KOPT-K1 (cell line): ENCODE data around the gene TTC28.

Experiments used
- H3K27ac ChIP-seq: fragments of 200-600 bp; sonication (generic); 2 replicates; pipeline ENCODE4 v1.5.1; 2016; ENCODE audit warnings: antibody characterized with exemption, mild to moderate bottlenecking, low read depth, low read length; ENCODE audit not compliant: poor library complexity, severe bottlenecking
- H3K36me3 ChIP-seq: fragments of 200-600 bp; sonication (generic); 2 replicates; pipeline ENCODE4 v1.5.1; 2017; ENCODE audit warnings: antibody characterized with exemption, mild to moderate bottlenecking, low read length, moderate library complexity; ENCODE audit not compliant: insufficient read depth
- H3K9me3 ChIP-seq: fragments of 200-600 bp; sonication (generic); 2 replicates; pipeline ENCODE4 v1.5.1; 2017; ENCODE audit warnings: antibody characterized with exemption, low read length, mild to moderate bottlenecking; ENCODE audit not compliant: insufficient read depth, poor library complexity, severe bottlenecking

The TTC28 gene

DNA sequence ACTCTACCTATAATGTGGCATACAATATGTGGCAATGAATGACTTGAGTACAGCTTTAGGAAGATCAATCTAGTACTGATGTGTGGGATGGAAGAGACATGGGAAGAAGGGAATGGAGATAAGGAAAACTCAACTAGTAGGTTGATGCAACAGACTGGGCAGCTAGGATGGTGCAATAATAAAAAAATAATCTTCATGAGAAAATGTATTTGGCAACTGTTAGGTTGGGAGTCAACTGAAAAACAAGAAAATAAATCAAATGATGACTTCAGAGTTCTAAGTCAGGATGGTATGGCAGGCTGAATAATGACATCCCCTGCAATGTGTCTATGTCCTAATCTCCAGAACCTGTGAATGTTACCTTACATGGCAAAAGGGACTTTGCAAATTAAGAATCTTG is 523.8 kb downstream of the TTC28 start:
- peaks cover 8% of the 10 kb centered on the region for H3K9me3 ChIP-seq
- no peaks in the 10 kb centered on the region for H3K36me3 ChIP-seq
- no peak overlapping the region for H3K27ac ChIP-seq

DNA sequence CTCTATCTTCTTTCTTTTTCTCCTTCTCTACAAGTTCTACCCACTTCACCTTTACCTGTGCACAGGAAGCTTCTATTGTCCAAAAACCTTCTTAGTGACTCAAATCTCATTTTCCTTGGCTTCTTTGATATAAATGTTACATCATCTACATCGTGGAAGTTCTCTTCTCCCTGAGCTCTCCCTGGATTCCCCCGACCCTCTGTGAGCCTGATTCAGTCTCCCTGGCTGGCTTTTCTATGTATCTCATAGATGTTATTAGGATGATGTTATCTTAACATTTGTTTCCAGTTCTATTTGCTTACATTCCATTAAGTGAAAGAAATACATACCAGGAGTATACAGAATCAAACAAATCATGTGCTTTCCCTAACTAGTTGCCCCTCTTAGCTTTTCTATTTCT is 524.8 kb downstream of the TTC28 start:
- Histone ChIP-seq H3K36me3 (no peaks in the 10 kb centered on the region), H3K27ac (no peak overlapping the region), H3K9me3 (peaks cover 8% of the 10 kb centered on the region)

DNA sequence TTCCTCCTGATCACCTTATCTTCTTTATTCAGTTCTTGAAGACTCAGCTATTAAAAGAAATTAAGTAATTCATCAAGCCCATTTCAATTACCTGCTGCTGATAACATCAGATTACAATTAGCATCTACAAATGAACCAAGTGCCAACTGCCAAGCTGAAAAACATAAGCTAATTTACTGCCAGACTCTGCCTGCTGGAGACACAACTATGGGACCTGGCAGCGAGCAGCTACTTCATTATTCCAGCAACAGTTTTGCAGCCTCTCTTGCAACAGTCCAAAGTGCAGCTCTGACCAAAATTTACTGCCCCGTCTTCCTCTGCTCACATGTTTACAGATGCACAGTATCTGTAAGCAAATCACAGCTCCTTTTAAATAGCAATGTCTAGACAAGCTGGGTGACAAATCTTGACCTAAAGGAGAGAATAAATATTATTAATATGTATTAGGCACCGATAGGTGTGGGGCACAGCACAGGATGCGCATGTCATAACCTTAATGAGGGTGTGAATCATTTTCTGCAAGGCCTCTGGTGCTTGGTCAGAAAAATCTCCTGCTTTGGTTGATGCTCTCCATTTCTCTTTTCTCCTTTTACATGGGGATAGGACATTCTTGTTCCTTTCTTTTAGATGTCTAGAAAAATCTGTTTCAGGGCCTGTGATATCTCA is 528.4 kb downstream of the TTC28 start:
- no peaks in the 10 kb centered on the region for H3K36me3 ChIP-seq
- H3K9me3 ChIP-seq, result no peaks in the 10 kb centered on the region
- H3K27ac ChIP-seq, result no peak overlapping the region

DNA sequence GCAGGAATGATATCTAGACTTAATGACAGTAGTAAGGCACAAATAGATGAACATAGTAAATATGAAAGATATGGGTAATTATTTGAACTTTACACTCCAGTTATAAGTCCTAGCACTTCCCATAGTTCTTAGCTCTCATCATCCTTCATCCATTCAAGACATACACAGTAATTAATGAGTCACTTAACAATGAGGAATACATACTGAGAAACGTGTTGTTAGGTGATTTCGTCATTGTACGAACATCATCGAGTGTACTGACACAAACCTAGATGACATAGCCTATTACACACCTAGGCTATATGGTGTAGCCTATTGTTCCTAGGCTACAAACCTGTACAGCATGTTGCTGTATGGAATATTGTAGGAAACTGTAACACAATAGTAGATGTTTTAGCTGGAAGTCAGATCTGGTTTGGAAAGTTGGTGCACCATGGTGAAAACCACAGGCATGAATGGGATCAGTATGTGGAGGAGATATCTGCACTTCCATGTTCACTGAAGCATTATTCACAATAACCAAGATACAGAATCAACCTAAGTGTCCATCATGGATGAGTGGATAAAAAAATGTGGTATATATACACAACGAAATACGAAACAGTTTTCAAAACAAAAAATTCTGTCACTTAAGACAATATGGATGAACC is 530.7 kb downstream of the TTC28 start:
- no peak overlapping the region for H3K27ac ChIP-seq
- H3K36me3 ChIP-seq, result no peaks in the 10 kb centered on the region
- H3K9me3 ChIP-seq, result no peaks in the 10 kb centered on the region

DNA sequence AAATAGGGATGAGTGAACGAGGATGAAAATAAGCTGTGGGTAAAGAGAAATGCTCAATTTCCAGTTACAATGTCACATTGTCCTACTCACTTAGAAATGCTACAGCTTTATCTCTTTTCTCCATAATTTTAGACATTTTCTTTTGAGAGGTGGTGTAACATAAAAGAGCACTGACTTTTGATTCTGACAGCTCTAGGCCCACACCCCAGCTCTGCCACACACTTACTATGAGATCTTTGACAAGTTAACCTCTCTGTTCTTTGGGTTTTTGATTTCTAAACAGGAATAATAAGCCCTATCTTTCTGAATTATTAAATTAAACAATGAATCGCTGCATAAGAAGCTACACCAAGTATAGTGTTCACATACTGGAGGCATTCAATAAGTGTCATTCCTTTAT is 532.2 kb downstream of the TTC28 start:
- Histone ChIP-seq H3K9me3 (no peaks in the 10 kb centered on the region), H3K27ac (no peak overlapping the region), H3K36me3 (no peaks in the 10 kb centered on the region)

DNA sequence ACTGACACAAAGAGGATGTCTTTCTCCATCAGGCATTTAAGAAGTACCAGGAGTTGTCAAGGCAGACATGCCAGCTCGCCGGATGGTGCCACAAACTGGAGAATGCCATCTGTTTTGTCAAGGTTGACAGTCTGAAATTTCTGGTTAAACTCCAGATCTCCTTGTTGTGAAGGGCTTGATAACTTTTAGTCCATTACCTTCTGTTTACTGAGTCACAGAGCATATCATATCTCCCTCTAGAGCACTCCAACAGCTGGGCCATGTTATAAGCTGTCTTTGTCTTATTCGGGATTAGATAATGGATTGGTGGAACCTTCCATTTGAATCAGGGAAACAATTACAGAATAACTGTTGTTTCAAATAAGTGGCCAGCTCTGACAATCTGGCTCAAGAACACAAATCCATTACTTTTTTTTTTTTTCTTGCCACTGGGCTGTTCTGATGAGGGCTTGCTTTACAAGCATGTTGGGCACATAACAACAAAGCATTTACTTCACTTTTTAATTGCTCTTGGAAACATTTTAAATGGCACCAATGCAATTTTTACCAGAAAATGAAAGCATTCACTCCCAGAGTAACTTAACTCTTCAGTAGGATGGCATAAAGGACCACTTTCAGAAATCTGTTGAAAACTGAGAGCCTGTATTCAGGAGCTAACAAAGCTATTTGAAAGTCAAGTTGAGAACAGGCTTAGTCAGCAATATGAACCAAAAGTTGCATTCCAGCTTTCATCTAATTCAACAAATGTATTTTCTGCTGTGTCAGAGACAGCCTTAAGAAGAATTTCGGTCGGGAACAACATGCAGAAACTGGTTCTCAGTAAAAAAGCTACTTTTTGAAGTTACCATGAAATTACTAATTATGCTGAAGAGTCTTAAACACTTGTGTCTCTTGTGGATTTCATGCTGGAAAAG is 533.0 kb downstream of the TTC28 start:
- Histone ChIP-seq H3K27ac (no peak overlapping the region), H3K9me3 (no peaks in the 10 kb centered on the region), H3K36me3 (no peaks in the 10 kb centered on the region)

DNA sequence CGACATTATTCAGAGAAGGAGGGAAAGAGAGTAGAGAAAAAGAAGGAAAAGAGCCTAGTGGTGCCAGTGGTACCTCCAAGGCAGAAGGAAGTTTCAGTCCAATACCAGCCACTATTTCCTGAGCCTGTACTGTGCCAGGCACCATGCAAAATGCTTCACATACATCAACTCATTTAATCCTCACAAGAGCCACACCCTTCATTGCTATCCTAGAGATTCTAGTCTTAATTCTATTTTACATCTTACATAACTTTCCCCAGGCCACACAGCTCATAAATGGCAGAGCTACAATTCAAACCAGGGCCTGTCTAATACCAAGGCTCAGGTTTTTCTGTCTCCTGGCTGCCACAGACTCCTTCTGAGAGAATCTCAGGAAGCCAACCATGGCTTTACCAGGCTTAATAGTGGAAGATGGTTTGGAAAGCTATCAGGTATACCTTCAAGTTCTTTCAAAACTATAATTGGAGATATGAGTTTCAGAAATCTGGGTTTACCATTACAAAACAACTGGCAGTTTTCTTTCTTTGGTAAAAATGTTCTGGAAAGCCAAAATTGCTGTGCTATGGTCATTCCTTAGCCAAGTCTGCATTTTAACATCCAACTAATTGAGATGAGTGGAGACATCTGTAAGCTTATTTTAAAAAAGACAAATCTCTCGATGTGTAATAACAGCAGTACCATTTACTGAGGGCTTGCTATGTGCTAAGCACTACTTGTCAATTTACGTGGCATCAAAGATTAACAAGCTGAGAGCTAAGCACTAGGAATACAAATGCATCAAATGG is 535.5 kb downstream of the TTC28 start:
- H3K9me3 ChIP-seq, result no peaks in the 10 kb centered on the region
- no peak overlapping the region for H3K27ac ChIP-seq
- no peaks in the 10 kb centered on the region for H3K36me3 ChIP-seq

DNA sequence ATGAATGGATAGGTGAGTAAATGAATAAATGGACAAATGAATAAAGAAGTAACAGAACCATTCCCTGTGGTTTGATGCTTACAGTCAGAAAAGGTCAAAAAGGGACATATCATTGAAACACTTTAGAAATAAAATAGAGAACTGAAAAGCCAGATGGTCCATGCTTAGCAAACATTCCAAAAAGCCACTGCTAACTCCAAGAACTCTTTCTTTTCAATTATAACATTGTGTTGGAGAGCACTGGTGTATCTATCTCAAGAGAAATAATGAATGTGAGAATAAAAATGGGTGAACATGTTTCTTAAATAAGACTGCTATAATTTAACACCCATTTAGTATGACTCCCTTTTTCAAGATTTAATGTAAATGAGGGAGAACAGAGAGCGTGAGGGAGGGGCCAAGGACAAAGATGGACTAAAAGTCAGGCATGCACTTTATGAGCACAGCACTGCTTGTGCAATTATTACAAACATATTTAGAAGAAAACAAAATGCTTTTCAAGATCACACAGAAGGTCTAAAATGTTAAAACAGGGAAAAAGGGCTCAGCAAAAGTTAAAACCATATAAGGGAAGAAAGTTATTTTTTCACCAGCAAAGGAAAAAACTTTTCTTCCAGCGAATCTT is 536.3 kb downstream of the TTC28 start:
- H3K9me3 ChIP-seq, result no peaks in the 10 kb centered on the region
- H3K27ac ChIP-seq, result no peak overlapping the region
- no peaks in the 10 kb centered on the region for H3K36me3 ChIP-seq

DNA sequence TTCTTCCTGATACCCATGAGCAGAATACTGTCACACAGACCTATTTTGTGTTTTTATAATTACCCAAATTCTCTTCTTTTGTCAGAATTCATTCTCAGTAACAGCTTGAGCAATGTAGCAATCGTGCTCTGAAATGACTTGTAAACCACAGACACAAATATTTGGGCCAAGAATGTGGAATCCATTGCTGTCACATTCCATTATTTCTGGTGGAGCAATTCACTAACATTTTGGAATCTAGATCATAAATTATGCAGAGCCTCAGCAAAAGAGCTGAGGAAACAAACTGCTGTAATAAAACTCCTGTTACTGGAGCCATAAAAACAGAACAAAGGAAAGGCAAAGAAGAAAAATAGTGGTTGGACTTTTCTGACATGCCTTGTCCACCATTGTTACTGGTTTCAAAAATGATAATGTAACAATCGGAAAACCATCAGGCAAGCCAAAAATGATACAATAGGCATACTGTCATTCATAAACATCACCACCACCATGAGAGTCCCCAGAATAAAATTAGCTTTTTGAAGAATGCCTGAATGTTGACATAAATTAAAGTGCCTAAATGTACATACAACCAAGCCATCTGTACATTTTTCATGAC is 537.2 kb downstream of the TTC28 start:
- no peak overlapping the region for H3K27ac ChIP-seq
- H3K9me3 ChIP-seq, result no peaks in the 10 kb centered on the region

DNA sequence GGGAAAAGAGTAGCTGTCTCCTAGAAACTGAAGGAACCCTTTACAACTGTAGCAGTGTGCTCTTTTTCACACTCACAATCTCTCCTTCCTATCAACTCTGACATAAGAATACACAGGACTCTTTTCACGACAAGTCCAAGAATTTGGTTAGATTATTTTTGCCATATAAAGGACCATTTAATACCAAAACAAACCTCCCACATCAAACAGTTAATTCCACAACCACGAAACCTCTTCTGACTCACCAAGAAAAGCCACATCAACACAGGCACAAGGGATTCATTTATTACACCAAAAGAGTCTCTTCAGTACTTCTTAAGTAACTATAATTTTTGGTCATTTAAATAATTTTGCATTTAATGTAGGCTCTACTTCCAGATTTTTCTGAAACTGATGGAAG is 538.0 kb downstream of the TTC28 start:
- no peaks in the 10 kb centered on the region for H3K36me3 ChIP-seq
- no peak overlapping the region for H3K27ac ChIP-seq
- no peaks in the 10 kb centered on the region for H3K9me3 ChIP-seq

More for the DNA sequence above, 537.2 kb downstream of the TTC28 start:
- H3K36me3 ChIP-seq, result no peaks in the 10 kb centered on the region

DNA sequence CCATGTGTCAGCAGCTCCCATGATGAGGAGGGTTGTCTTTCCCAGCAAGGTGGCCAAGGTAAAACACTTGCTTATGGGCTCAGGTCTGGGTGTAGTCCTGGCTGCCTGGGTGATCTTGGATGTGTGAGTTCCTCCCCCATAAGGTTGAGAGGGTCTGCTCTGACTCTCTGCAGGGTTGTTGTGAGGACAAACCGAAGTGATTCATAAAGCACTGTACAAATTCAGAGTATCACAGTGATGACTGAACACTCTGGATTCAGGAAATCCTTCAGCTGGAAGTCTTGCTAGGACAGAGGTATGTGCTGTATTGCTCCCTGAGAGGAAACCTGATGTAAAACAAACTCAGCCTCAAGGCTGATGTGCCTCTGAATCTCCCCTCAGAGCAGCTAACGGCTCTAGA is 539.7 kb downstream of the TTC28 start:
- Histone ChIP-seq H3K27ac (no peak overlapping the region), H3K36me3 (no peaks in the 10 kb centered on the region), H3K9me3 (no peaks in the 10 kb centered on the region)

DNA sequence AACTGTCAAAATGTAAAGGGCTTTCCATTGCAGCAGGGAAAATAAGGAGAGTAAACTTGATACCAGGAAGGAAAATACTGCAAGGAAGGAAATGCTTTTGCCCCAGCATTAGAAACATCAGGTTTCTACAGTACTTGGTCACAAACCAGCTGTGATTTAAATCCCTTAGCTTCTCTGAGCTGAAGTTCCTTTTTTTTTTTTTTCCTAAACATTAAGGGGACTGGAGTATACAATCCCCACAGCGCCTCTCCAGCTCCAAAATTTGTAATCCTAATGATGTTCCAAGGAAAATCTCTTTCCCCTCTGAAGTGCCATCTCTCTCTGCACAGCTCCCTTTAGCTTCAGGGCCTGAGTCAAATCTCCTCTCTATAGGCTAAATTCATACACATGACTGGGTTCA is 540.1 kb downstream of the TTC28 start:
- Histone ChIP-seq H3K36me3 (no peaks in the 10 kb centered on the region), H3K9me3 (no peaks in the 10 kb centered on the region), H3K27ac (no peak overlapping the region)

DNA sequence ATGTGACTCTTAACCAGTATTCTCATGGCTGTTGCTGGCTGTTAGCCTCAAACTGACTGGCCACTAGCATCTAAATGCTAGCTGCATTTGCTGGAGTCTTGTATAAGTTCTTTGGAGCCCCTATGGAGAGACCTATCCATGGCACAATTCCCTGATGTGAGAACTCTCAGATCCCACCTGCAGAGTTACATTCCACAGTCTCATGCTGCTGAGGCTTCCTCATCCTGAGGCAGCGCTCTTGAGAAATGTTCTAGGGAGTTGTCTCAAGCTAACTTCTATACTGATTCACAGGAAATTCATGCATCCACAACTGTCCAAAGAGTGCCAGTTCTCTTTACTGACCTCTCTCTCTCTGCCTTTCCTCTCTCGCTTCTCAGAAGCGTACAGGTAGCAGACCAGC is 542.6 kb downstream of the TTC28 start:
- no peak overlapping the region for H3K27ac ChIP-seq

DNA sequence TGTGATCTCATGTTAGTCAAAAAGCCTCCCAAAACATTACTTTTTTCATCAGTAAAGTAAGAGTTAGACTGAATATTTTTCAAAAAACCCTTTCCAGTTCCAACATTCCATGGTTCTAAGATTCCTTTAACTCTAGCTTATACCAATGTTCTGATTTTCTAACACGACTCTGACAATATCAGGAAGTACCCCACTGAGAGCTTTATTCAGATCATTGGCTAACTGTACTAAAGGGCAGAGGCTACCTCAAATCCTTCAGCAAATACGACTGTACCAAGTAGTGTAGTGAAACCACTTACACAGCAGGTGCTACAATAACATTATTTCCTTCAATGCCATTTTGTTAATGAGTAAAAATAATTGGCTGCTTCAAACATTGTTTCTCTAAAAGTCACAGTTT is 547.2 kb downstream of the TTC28 start:
- H3K27ac ChIP-seq, result no peak overlapping the region
- no peaks in the 10 kb centered on the region for H3K9me3 ChIP-seq
- H3K36me3 ChIP-seq, result no peaks in the 10 kb centered on the region

More for the DNA sequence above, 542.6 kb downstream of the TTC28 start:
- no peaks in the 10 kb centered on the region for H3K36me3 ChIP-seq
- H3K9me3 ChIP-seq, result no peaks in the 10 kb centered on the region
